ENCODE results near the gene UQCRC2.
A peak's percentile ranks its signal among the peaks of the same experiment; 100 is the strongest.

Gene UQCRC2

GRCh38 chr16:22030087-22030812 is 77.1 kb downstream of the UQCRC2 start:
- WGBS (ENCODE audit: insufficient coverage) = 100% methylated on average over 5 of the region's 6 CpGs
- DNase-seq = no peak
- H3K4me3 ChIP-seq (ENCODE audit: control insufficient read depth in 1 of 7, extremely low read depth in 1 of 7, insufficient read depth in 4 of 7, low read depth in 2 of 7, low read length in 6 of 7) = no peak overlapping the region
- CTCF ChIA-PET = interaction anchor here (1.3 kb wide), 1 partner anchor 47 kb away, joined by 4 read pairs; no protein-coding TSS in a partner anchor
- peaks cover 0 to 10% (median 4%) of the 10 kb centered on the region in 5 experiments for H3K9me3 ChIP-seq (ENCODE audit: control extremely low read depth in 1 of 5, control insufficient read depth in 4 of 5, insufficient read depth in 2 of 5, low read depth in 1 of 5, low read length in 4 of 5)
- POLR2A ChIA-PET = no interaction called here
- H3K4me1 ChIP-seq (ENCODE audit: control extremely low read depth in 1 of 4, control insufficient read depth in 4 of 4, insufficient read depth in 4 of 4, low read length in 3 of 4) = peaks cover 0 to 7% (median 5%) of the 10 kb centered on the region in 4 experiments
- H3K27ac ChIP-seq (ENCODE audit: insufficient read depth in 1 of 2, low read depth in 1 of 2, low read length in 2 of 2, poor library complexity in 1 of 2, severe bottlenecking in 2 of 2) = no peak overlapping the region
- peaks cover 0 to 12% (median 2%) of the 10 kb centered on the region in 4 experiments for H3K36me3 ChIP-seq (ENCODE audit: control insufficient read depth in 4 of 4, insufficient read depth in 4 of 4, low read length in 3 of 4)
- H3K27me3 ChIP-seq (replicated peaks in 2 of 5; ENCODE audit: control insufficient read depth in 4 of 5, insufficient read depth in 5 of 5, low read length in 4 of 5) = no peaks in the 10 kb centered on the region

GRCh38 chr16:22031483-22032083 is 78.4 kb downstream of the UQCRC2 start:
- no peaks in the 10 kb centered on the region for H3K27me3 ChIP-seq (replicated peaks in 2 of 5; ENCODE audit: control insufficient read depth in 4 of 5, insufficient read depth in 5 of 5, low read length in 4 of 5)
- POLR2A ChIA-PET = no interaction called here
- H3K4me1 ChIP-seq (ENCODE audit: control extremely low read depth in 1 of 4, control insufficient read depth in 4 of 4, insufficient read depth in 4 of 4, low read length in 3 of 4) = peaks cover 0 to 8% (median 5%) of the 10 kb centered on the region in 4 experiments
- DNase-seq = peak in 2 of 3 donors; percentile 23 to 44
- H3K27ac ChIP-seq (ENCODE audit: insufficient read depth in 1 of 2, low read depth in 1 of 2, low read length in 2 of 2, poor library complexity in 1 of 2, severe bottlenecking in 2 of 2) = no peak overlapping the region
- peaks cover 0 to 12% (median 2%) of the 10 kb centered on the region in 4 experiments for H3K36me3 ChIP-seq (ENCODE audit: control insufficient read depth in 4 of 4, insufficient read depth in 4 of 4, low read length in 3 of 4)
- WGBS (ENCODE audit: insufficient coverage) = 100% methylated on average over 1 of the region's 2 CpGs
- CTCF ChIA-PET = interaction anchor here (1.3 kb wide), 1 partner anchor 46 kb away, joined by 4 read pairs; no protein-coding TSS in a partner anchor
- peaks cover 0 to 10% (median 4%) of the 10 kb centered on the region in 5 experiments for H3K9me3 ChIP-seq (ENCODE audit: control extremely low read depth in 1 of 5, control insufficient read depth in 4 of 5, insufficient read depth in 2 of 5, low read depth in 1 of 5, low read length in 4 of 5)
- H3K4me3 ChIP-seq (ENCODE audit: control insufficient read depth in 1 of 7, extremely low read depth in 1 of 7, insufficient read depth in 4 of 7, low read depth in 2 of 7, low read length in 6 of 7) = no peak overlapping the region
